HCT116 (cell line): Measurements from ENCODE around the gene ZNF208.
"Not testable (repeated sequence)": the region's sequence is repeated elsewhere in the genome, so short reads cannot be mapped to it uniquely, and the experiment has no call there.

ENCODE experiments used
- CEBPB ChIP-seq: IDR thresholded peaks from 2 replicates; pipeline ENCODE4 v1.6.1; 2012; ENCODE audit warnings: low read depth
- RAD21 ChIP-seq: IDR thresholded peaks from 2 replicates; pipeline ENCODE4 v1.6.1; 2012; ENCODE audit warnings: low read depth, mild to moderate bottlenecking

GRCh38 chr19:22010437-22011143 is at the start of gene ZNF208:
- not testable (repeated sequence) for TF ChIP-seq RAD21, CEBPB
